ENCODE data around the gene FAM168A. TPM values are rescaled to one million over a fixed set of nuclear protein-coding genes. Genes with fewer than 3 reads are reported as not detected.

The FAM168A gene
- total and polyA plus RNA-seq, 10 donors = 2.7 to 33.2 (median 22.7) TPM

DNA sequence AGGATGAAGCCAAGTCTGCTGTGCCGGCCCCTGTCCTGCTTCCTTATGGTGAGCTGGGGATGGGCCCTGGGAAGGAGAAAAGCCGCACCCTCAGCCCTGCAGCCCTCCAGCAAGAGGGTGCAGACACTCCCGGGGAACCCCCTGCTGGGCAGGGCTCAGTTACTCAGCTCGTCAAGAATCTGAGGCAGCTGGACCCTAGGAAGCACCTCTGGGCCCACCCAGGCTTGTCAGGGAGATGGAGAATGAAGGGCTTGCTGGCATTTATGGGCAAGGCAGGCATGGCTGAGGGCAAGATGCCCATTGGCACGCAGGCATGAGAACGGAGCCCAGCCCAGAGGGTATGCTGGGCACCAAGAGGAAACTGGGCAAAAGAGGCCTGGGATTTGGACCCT is 208.8 kb downstream of the FAM168A start:
- H3K27ac ChIP-seq = peak overlapping the region; percentile 13 to 99 (median 96)

DNA sequence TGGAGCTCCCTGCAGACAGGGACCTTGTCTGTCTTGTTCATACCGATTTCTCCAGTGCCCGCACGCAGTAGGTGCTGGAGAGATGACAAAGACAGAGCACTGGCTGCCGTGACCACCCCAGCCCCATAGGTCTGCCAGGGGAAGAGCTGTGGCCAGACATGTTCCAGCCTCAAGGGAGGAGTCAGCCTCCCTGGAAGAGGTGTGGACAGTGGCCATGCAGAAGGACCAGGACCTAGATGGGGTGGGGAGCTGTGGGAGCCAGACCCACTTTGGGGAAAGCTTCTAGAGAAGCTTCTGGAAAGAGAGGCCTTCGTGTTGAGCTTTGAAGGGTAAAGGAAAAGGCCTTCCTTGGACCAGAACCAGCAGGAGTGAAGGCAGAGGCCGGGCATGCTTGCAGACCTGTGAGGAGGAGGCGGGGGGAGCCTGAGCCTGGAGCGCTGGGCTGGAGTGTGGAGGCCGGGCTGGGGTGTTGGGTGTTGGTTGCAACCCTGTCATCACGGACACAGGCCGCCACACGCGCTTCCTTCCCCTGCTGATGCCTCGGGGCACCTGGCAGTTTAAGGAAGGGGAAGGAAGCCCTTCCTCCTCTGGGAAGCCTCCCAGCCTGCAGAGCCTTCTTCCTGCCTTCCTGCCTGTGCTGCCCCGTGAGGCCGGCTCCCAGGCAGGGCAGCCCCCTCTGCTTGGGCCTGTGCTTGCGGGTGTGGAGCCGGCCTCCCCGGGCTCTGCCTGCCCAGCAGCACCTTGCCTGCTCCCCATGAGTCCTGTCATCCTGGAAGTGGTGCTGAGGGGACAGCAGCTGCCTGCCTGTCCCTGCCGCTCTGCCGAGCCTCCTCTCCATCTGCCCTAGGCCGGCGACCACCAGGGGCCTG is 209.4 kb downstream of the FAM168A start:
- H3K9me3 ChIP-seq = no peaks in the 10 kb centered on the region
- no peak for TF ChIP-seq POLR2A (IDR thresholded peaks at IDR 0.05)
- peak; percentile 69 to 78 (median 74) for TF ChIP-seq POLR2AphosphoS5 (IDR thresholded peaks at IDR 0.05)
- peak; percentile 94 for DNase-seq
- H3K36me3 ChIP-seq = peaks cover 0 to 48% (median 24%) of the 10 kb centered on the region in 6 donors
- H3K4me3 ChIP-seq = peak overlapping the region in 2 of 8 donors; percentile 20 to 87
- intact Hi-C loops (cut with DNase I; ENCODE audit: low total_unique reads) = no loop called here
- H3K27me3 ChIP-seq (replicated peaks in 1 of 7) = no peaks in the 10 kb centered on the region
- 39 to 68% (median 45%) methylated on average over 14 to 23 of the region's 23 CpGs for WGBS, 5 donors
- peaks cover 52 to 100% (median 79%) of the 10 kb centered on the region in 6 donors for H3K4me1 ChIP-seq
- H3K27ac ChIP-seq = peak overlapping the region; percentile 57 to 99 (median 96)

More for the DNA sequence above, 208.8 kb downstream of the FAM168A start:
- H3K36me3 ChIP-seq = peaks cover 0 to 55% (median 29%) of the 10 kb centered on the region in 6 donors
- intact Hi-C loops (cut with DNase I; ENCODE audit: low total_unique reads) = no loop called here
- TF ChIP-seq POLR2AphosphoS5 (IDR thresholded peaks at IDR 0.05) = no peak
- TF ChIP-seq, protein P1, sequence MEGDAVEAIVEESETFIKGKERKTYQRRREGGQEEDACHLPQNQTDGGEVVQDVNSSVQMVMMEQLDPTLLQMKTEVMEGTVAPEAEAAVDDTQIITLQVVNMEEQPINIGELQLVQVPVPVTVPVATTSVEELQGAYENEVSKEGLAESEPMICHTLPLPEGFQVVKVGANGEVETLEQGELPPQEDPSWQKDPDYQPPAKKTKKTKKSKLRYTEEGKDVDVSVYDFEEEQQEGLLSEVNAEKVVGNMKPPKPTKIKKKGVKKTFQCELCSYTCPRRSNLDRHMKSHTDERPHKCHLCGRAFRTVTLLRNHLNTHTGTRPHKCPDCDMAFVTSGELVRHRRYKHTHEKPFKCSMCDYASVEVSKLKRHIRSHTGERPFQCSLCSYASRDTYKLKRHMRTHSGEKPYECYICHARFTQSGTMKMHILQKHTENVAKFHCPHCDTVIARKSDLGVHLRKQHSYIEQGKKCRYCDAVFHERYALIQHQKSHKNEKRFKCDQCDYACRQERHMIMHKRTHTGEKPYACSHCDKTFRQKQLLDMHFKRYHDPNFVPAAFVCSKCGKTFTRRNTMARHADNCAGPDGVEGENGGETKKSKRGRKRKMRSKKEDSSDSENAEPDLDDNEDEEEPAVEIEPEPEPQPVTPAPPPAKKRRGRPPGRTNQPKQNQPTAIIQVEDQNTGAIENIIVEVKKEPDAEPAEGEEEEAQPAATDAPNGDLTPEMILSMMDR (IDR thresholded peaks at IDR 0.05 in 8 of 11, conservative IDR thresholded peaks at IDR 0.05 in 3 of 11) = no peak
- TF ChIP-seq POLR2A (IDR thresholded peaks at IDR 0.05) = no peak
- WGBS, 5 donors = 62 to 83% (median 77%) methylated on average over 3 to 6 of the region's 6 CpGs
- H3K4me3 ChIP-seq = peak overlapping the region in 2 of 8 donors; percentile 20 to 87
- H3K27me3 ChIP-seq (replicated peaks in 1 of 7) = no peaks in the 10 kb centered on the region
- DNase-seq = no peak
- peaks cover 46 to 98% (median 75%) of the 10 kb centered on the region in 6 donors for H3K4me1 ChIP-seq
- no peaks in the 10 kb centered on the region for H3K9me3 ChIP-seq

DNA sequence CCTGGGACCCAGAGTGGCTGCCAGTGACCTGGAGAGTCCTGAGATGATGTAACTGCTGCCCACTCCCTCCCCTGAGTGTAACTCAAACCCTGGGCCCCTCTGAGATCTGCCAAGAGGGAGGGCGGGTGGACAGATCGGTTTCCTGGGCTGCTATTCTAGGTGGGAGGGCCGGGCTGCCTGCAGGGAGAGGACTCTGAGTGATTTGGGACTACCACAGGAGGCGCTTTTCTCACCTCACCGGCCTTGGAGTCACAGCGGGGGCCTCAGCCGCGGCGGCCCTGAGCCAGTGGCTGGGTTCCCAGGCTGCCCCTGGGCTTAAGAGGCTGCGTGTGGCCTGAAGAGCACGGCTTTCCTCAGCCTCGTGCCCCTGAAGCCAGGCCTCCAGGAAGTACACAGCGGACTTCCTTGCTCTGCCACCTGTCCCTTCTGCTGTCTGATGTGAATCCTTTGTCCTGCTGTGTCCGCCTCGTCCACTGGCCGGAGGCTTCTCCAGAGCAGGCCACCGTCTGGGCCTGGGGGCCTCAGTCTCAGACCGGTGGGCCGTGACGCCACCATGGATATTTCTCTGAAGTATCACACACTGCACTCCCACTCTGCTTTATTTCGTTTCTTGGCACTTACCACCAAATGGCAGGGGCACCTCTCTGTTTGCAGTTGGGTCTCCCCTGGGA is 210.2 kb downstream of the FAM168A start:
- H3K27me3 ChIP-seq (replicated peaks in 1 of 7) = no peaks in the 10 kb centered on the region
- peak overlapping the region in 1 of 8 donors; percentile 87 for H3K4me3 ChIP-seq
- H3K27ac ChIP-seq = peak overlapping the region; percentile 57 to 99 (median 96)
- no peak for DNase-seq
- TF ChIP-seq POLR2A (IDR thresholded peaks at IDR 0.05) (no peak), POLR2AphosphoS5 (IDR thresholded peaks at IDR 0.05) (peak in 1 of 3 donors; percentile 11)
- H3K36me3 ChIP-seq = peaks cover 0 to 41% (median 23%) of the 10 kb centered on the region in 6 donors
- H3K4me1 ChIP-seq = peaks cover 60 to 100% (median 80%) of the 10 kb centered on the region in 6 donors
- intact Hi-C loops (cut with DNase I; ENCODE audit: low total_unique reads) = no loop called here
- 62 to 70% (median 67%) methylated on average over 16 to 21 of the region's 21 CpGs for WGBS, 5 donors
- no peaks in the 10 kb centered on the region for H3K9me3 ChIP-seq

GRCh38 chr11:73386546-73386945 is 211.4 kb downstream of the FAM168A start:
- H3K27ac ChIP-seq = peak overlapping the region; percentile 68 to 99 (median 96)
- H3K4me1 ChIP-seq = peaks cover 70 to 100% (median 88%) of the 10 kb centered on the region in 6 donors
- peaks cover 0 to 34% (median 11%) of the 10 kb centered on the region in 6 donors for H3K36me3 ChIP-seq
- H3K9me3 ChIP-seq = no peaks in the 10 kb centered on the region
- peak overlapping the region in 4 of 8 donors; percentile 1 to 87 (median 6) for H3K4me3 ChIP-seq
- H3K27me3 ChIP-seq (replicated peaks in 1 of 7) = no peaks in the 10 kb centered on the region
- intact Hi-C loops (cut with DNase I; ENCODE audit: low total_unique reads) = no loop called here
- DNase-seq = no peak
- 71 to 81% (median 74%) methylated on average over 4 to 8 of the region's 8 CpGs for WGBS, 5 donors
- TF ChIP-seq, protein P1 (IDR thresholded peaks at IDR 0.05 in 8 of 11, conservative IDR thresholded peaks at IDR 0.05 in 3 of 11) = no peak
- TF ChIP-seq POLR2AphosphoS5 (IDR thresholded peaks at IDR 0.05) (no peak), POLR2A (IDR thresholded peaks at IDR 0.05) (no peak)

Data from spleen (tissue), 11 donors.